Measurements from ENCODE around the gene TATDN2. TPM values are rescaled to one million over a fixed set of nuclear protein-coding genes. Genes with fewer than 3 reads are reported as not detected.
"Not testable (repeated sequence)": the region's sequence is repeated elsewhere in the genome, so short reads cannot be mapped to it uniquely, and the experiment has no call there.

The TATDN2 gene
- total RNA-seq, 1 experiment from 2014 or later = 15.7 TPM

DNA sequence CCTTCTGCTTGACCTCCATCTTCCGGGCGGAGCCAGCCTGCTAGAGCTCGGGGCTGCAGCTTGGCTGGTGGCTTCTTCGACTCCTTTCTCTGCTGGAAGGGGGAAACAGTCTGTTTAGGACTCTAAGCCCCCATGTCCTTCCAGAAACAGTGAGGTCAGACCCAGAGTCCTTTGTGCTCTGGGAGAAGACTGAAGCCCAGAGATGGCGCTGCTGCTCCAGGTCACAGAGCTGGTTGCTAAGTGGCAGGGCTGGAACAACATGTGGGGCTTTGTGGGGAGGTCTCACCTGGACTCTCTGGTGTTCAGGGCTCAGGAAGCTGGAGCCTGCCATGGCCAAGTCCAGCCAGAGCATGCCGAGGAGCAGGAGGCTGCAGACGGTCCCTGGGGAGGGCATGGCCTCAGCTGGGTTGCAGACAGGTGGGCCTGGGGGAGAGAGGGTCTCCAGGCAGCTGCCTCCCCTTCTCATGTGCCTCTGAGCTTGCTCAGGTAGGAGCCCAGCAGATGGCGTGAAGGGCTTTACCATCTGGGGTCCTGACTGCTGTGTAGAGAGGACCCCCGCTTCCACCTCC lies 41.6 kb downstream of the TATDN2 start:
- DNase-seq (ENCODE audit: low read depth) = no peak

DNA sequence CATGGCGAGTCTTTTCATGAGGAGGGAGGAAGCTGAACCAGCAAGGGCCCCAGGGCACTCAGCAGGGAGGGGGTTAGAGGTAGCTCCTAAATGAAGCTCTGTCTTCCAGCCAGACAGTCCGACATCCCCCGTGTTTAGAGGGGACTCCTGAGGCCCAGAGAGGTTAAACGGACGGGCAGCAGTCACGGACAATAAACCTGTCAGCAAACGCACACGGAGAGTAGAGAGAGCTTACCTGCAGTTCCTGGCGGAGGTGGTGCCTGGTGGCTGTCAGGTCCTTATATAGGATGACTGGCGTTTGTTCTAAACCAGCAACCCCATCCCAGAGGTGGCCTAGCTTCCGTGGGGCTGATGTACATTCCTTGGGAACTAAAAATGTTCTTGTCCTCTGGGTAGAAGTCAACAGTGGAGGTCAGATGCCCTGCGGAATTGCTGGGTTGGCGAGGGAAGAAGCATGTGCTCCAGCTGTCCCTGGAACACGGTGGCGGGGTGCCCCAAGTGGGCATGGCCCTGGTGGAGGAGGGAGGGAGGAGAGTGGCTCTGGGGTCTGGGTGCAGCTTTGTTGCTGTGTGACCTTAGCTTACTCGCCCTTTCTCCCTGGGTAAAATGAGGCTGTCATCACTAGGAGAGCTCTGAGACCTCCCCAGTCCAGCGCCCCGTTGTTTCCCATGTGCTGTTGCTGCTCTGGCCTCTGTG lies 42.4 kb downstream of the TATDN2 start:
- no peak for DNase-seq (ENCODE audit: low read depth)

DNA sequence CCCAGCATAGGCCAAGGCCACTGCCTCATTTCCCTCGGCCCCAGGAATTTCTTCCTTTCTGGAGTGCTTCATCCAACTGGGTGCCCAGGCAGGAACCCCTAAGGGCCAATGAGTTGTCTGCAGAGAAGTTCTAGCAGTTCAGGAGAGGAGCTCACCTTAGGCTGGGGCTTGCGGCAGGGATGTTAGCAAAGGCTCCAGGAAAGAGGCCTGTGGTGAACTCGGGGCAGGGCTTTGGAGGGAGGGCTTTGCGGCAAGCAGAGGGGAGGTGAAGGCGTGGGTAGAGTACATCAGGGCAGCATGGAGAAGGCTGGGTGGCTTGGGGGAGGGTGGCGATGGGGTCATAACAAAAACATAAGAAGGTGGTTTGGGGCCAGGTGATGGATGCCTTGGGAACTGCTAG lies 43.4 kb downstream of the TATDN2 start:
- no peak for DNase-seq (ENCODE audit: low read depth)

DNA sequence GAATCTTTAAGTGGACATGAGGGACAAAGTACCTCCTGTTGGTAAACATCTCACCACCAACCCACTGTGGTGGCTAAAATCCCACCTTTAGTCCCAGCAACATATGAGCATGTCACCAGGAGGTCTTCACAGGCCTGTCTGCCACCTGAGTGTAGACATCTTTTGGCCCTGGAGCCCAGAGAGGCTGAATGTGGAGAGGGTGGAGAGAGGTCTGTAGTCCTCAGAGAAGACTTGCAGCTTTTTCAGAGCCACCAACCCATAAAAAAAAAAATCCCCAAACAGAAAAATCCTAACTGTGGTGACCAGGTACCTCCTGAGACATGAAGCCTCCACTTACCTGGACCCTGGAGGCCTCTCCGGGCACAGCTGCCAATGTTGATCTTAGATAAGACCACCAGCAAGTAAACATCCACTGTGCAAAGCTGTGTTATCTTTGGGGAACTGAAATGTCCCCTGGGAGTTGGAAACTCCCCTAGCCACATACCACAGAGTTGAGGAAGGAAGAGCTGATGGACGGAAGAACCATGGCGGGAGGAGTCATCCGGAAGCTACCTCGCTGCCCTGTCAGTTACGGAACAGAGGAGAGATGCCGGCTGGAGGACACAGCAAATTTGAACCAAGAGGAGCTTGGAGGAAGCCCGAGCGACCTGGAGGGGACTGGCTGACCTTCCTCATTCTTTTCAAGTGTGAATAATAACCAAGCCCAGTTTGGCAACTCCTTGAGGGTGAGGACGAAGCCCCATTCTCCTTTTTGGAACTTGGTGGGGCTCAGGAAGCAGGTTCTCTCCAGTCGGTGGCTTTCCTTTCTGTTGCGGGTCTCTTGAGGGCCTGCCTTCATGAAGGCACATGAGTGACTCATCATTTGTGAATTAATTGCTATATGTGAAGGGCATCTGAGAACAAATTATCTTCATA lies 44.5 kb downstream of the TATDN2 start, which contains the start of gene GHRL:
TSS of gene GHRL (minus strand) at position 443 of the 915 bp plus-strand sequence. CDS start 2,767 bp downstream, outside the sequence.
- no peak for DNase-seq (ENCODE audit: low read depth)

DNA sequence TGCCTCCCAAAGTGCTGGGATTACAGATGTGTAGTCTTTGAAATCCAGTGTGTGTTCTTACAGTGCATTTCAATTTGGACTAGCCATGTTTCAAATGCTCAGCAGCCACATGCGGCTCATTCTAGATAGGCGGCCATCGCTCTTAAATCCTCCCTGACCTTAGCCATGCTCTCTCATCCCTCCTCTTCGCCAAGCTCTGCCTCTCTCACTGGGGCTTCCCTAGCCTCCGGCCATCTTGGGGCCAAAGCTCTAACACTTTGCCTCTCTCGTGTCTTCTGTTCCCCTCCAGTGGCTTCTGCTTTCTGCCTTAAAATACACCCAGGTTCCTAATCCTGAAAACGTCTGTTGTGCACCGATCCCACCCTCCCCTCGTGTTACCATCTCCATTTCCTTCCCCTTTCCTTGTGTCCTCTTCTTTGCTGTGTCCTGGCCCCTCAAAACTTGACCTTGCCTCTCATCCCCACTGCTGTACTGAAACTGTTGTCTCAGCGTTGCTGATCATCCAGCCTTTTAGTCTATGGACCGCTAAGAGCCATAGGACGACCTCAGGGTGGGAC lies 45.8 kb downstream of the TATDN2 start:
- no peak for DNase-seq (ENCODE audit: low read depth)

DNA sequence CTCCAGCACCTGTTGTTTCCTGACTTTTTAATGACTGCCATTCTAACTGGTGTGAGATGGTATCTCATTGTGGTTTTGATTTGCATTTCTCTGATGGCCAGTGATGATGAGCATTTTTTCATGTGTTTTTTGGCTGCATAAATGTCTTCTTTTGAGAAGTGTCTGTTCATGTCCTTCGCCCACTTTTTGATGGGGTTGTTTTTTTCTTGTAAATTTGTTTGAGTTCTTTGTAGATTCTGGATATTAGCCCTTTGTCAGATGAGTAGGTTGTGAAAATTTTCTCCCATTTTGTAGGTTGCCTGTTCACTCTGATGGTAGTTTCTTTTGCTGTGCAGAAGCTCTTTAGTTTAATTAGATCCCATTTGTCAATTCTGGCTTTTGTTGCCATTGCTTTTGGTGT lies 49.8 kb downstream of the TATDN2 start:
- not testable (repeated sequence) for DNase-seq (ENCODE audit: low read depth)

DNA sequence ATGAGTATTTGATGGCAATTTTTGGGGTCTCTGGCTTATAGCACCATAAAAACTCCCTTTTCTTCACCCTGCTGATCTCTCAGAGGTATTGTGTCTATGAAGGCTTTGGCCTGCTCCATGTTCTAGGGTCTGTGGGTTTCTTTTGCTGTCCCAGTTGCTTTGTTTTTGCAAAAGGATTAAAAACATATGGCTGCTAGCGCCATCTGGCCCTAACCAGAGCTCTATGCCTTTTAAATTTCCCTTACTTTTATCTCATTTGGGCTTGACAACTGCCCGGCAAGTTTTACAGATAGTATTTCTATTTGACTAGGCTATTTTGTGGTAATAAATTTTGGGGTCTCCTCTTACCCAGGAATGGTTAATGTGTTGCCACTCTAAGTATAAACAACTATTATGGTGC lies 50.9 kb downstream of the TATDN2 start:
- DNase-seq (ENCODE audit: low read depth) = no peak

DNA sequence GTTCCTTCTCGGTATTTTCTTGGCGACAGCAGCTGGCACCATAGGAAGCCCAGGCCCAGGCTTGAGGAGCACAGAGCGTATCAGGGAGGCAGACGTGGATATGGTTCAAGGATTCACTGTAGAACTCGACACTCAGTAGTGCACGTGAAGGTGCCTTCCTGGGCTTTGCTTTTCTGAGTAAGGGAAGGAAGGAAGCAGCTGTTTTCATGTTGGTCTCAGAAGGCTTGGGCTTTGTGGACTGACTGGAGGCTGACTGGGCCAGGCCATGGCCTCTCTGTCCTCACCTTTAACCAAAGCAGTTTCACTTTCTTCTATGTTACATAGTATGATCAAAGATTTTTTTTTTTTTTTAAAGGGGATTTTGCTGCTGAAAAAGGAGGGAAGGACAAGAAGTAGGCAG lies 51.4 kb downstream of the TATDN2 start:
- no peak for DNase-seq (ENCODE audit: low read depth)

DNA sequence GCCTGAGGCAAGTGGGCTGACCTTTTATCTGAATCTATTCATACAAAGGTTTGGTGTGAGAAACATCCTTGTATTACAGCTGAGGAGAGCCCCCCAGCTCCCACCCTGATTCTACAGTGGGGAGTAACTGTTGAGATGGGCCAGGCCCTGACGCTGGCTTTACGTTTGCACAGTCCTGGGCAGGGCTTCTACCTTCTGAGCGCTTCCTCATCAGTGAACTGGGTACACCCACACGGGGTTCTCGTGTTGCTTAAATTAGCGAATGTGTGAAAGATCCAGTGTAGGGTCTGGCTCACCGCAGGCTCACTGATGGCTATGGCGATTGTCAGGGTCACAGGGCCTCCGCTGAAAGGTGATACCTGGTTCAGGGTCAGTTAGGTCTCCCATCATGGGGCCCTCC lies 51.8 kb downstream of the TATDN2 start:
- DNase-seq (ENCODE audit: low read depth) = no peak

DNA sequence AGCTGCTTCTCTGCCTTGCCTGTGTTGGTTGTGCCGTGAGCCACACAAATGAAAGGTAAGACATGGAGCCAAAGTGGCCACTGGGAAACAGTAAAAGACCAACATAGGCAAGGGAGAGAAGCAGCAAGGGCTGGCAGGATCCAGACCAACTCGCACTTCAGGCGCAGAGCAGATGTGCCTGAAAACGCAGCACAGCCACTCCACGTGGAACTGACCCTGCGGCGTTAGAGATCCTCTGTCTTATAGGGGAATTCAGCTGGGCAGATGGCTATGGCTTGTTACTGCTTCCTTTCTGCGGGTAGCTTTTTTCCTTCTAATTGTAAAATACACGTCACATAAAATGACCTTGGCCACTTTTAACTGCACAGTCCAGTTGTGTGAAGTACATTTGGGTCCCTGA lies 54.8 kb downstream of the TATDN2 start:
- no peak for DNase-seq (ENCODE audit: low read depth)

DNA sequence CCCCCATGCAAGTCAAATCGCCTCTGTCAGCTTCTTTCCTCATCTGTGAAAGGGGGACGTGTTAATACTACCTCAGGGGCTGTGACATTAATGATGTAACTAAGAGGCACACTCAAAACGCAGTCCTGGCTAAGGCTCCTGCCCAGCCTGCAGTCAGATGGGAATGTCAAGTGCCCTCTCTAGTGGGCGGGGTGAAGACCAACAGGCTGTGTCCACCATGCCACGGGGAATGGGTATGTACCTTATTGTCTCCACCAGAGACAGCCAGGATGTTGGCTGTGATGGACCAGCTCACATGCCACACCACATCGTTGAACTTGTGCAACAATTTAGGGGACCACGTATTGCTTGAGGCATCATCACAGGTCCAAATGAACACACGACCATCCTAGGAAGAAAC lies 55.5 kb downstream of the TATDN2 start:
- no peak for DNase-seq (ENCODE audit: low read depth)

DNA sequence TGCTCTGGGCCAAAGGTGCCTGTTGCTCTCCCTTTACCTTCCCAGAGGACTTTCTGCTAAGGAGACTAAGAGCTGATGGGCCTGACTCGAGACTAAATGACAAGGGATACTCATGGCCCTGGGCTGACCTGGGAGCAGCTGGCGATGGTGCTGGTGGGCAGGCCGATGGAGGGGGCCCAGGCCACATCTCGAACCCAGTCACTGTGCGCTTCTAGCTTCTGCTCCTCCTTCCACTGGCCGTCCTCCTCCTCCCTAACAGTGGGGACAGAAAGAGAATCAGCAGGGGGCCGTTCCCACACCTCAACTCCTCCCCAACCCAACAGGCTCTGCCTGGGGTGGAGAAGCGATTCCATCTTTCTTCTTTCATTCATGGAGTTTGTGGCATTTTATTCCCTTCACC lies 56.6 kb downstream of the TATDN2 start:
- DNase-seq (ENCODE audit: low read depth) = no peak

DNA sequence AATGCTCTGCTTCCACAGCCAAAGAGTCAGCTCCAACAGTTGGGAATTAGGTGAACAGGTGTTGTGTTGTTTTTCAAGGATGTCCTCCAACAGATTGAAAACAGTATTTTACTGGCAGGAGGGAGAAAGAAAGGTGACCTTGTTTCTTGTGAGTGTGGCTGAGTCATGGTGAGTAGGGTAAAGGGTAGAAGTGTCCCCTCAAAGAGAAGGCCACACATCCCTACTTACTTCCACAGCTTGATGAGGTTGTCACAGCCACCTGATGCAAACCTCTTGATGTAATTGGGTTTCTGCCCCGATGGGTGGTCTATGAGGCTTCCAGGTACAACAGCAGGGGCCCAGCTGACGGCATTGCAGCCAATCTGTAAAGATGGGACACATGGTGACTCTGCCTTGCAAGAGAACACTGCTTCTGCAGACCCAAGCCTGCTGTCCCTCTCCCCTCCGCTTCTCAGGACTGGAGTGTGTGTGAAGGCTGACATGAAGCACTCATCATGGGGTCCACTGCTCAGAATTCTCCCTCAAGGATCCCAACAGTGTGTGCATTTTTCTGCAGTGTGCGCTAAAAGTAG lies 57.2 kb downstream of the TATDN2 start:
- no peak for DNase-seq (ENCODE audit: low read depth)

DNA sequence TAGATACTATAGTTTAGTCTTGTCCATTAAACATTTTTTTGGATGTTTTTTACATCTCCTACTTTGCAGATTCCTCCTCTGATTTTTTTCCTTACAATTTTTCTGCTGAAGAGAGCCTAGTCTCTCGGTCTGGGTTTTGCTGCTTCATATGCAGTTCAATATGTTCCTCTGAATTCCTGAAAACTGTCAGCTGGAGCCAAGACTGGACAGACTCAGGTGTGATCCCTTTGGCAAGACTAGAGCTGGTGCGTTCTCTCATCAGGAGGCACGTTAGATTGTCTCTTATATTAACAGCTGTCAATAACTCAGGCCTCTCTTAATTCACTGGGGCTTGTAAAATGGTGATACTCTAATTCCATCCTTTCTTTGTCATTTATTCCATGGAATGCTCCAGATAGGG lies 57.9 kb downstream of the TATDN2 start:
- no peak for DNase-seq (ENCODE audit: low read depth)

DNA sequence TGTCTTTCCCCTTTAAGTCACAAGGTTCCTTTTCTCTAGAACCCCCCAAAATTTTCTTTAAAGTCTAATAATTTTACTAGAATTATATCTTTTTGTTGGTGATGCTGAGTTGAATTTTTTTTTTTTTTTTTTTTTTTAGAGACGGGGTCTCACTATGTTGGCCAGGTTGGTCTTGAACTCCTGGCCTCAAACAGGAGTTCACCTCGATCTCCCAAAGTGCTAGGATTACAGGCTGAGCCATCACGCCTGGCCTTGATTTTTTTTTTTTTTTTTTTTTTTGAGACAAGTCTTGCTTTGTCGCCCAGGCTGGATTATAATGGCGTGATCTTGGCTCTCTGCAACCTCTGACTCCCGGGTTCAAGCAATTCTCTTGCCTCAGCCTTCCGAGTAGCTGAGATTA lies 60.4 kb downstream of the TATDN2 start:
- no peak for DNase-seq (ENCODE audit: low read depth)

DNA sequence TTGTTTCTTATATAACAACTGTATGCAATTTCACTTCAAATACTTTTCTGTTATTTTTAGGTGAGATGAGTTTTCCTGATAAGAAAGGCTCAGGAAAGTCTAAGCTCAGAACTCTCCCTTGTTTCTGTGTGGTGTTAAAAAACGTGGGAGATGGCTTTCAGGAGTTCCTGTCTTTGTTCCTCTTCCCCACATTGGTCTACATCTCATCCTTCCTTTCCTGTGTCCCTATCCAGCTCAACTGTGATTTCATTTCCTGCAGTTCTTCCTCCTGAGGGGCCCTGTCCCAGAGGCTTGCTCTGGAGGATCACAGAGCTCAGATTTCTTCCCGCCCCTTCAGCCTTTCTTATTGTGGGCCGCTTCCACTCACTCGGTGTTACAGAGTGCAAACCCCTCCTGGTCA lies 61.5 kb downstream of the TATDN2 start:
- peak; percentile 37 for DNase-seq (ENCODE audit: low read depth)

DNA sequence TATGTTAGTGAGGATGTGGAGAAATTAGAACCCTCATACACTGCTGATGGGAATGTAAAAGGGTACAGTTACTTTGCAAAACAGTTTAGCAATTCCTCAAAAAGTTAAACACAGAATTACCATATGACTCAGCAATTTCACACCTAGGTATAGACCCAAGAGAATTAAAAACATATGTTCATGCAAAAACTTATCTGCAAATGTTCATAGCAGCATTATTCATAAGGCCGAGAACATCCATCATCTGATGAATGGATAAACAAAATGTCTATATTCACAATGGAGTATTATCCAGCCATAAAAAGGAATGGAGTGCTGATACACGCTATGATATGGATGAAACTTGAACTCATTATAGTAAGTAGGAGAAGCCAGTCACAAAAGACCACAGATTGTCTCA lies 62.3 kb downstream of the TATDN2 start:
- DNase-seq (ENCODE audit: low read depth) = no peak

DNA sequence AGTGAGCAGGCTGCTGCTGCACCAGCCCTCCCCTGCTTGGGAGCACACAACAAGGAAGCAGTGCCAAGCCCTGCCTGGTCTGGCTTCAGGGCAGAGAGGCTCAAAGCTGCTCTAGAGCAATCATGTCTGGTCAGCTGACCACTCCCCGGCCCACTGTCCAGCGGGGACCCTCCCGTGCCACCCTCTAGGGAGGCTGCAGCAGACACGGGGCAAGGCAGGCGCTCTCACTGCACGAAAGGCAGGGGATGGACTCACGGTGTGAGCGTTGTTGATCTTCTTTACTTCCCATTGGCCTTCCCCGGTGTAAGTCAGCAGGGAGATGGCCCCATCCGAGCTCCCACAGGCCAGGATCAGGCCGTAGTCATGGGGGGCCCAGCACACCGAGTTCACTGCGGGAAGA lies 63.5 kb downstream of the TATDN2 start:
- no peak for DNase-seq (ENCODE audit: low read depth)

DNA sequence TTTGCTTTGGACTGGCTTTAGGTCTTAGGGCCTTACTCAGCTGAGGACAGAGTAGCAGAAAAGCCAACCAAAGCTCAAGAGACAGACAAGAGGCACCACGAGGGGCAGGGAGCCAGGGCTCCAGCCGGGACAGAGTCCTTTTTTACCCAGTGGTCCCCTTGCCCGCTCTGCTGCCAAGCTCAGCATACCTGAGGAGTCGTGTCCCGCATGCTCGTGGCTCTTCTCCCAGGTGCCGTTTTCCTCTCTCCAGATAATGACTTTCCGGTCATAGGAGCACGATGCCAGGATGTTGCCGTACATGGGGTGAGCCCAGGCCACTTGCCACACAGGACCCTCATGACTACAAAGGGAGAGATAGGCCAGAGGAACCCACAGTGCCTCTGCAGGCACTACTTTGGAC lies 64.1 kb downstream of the TATDN2 start:
- no peak for DNase-seq (ENCODE audit: low read depth)

DNA sequence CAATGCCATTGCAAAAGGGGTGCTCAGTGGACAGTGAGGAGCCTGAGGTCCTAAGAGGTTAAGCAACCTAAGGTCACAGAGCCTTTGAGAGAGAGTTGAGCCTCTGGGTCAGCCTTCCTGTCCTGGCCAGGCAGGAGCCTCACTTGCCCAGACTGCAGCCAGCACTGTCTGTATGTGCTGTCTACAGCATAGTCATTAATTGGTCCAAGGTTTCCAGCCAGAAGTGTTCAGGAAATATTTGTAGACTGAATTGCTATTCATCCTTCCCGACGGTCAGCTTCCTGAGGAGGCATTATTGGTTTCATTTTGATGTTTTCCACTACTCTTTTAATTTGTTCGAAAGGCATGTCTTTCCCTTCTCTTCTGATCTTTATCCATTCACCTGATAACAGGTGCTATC lies 64.6 kb downstream of the TATDN2 start:
- DNase-seq (ENCODE audit: low read depth) = no peak

DNA sequence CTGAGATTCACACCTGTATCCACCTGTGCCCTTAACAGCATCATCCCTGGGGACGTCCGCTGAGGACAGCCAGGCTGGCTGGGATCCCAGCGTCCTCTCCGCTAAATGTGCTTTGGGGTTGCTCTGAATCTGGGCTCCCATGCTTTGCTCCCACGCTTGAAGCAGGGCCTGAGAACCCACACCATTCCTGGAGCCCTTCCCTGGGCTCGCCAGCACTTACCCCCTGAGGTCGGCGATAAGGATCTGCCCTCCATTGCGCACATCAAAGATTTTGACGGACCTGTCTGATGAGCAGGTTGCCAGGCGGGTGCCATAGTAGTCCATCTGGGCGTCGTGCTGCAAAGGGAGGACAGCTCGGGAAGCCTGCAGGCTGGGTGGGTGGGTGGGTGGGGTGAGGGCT lies 66.8 kb downstream of the TATDN2 start:
- no peak for DNase-seq (ENCODE audit: low read depth)

All from HT1080 (cell line).